ENCODE measurements around the gene NAT16. TPM values are rescaled to one million over a fixed set of nuclear protein-coding genes. Genes with fewer than 3 reads are reported as not detected.

Gene NAT16
- total and polyA plus RNA-seq, 2 of the 13 experiments (the other 11 are each of a cell fraction or from before 2014, with no cell fraction given), result 0.04 TPM; not detected in 1

- TF ChIP-seq, protein P1, sequence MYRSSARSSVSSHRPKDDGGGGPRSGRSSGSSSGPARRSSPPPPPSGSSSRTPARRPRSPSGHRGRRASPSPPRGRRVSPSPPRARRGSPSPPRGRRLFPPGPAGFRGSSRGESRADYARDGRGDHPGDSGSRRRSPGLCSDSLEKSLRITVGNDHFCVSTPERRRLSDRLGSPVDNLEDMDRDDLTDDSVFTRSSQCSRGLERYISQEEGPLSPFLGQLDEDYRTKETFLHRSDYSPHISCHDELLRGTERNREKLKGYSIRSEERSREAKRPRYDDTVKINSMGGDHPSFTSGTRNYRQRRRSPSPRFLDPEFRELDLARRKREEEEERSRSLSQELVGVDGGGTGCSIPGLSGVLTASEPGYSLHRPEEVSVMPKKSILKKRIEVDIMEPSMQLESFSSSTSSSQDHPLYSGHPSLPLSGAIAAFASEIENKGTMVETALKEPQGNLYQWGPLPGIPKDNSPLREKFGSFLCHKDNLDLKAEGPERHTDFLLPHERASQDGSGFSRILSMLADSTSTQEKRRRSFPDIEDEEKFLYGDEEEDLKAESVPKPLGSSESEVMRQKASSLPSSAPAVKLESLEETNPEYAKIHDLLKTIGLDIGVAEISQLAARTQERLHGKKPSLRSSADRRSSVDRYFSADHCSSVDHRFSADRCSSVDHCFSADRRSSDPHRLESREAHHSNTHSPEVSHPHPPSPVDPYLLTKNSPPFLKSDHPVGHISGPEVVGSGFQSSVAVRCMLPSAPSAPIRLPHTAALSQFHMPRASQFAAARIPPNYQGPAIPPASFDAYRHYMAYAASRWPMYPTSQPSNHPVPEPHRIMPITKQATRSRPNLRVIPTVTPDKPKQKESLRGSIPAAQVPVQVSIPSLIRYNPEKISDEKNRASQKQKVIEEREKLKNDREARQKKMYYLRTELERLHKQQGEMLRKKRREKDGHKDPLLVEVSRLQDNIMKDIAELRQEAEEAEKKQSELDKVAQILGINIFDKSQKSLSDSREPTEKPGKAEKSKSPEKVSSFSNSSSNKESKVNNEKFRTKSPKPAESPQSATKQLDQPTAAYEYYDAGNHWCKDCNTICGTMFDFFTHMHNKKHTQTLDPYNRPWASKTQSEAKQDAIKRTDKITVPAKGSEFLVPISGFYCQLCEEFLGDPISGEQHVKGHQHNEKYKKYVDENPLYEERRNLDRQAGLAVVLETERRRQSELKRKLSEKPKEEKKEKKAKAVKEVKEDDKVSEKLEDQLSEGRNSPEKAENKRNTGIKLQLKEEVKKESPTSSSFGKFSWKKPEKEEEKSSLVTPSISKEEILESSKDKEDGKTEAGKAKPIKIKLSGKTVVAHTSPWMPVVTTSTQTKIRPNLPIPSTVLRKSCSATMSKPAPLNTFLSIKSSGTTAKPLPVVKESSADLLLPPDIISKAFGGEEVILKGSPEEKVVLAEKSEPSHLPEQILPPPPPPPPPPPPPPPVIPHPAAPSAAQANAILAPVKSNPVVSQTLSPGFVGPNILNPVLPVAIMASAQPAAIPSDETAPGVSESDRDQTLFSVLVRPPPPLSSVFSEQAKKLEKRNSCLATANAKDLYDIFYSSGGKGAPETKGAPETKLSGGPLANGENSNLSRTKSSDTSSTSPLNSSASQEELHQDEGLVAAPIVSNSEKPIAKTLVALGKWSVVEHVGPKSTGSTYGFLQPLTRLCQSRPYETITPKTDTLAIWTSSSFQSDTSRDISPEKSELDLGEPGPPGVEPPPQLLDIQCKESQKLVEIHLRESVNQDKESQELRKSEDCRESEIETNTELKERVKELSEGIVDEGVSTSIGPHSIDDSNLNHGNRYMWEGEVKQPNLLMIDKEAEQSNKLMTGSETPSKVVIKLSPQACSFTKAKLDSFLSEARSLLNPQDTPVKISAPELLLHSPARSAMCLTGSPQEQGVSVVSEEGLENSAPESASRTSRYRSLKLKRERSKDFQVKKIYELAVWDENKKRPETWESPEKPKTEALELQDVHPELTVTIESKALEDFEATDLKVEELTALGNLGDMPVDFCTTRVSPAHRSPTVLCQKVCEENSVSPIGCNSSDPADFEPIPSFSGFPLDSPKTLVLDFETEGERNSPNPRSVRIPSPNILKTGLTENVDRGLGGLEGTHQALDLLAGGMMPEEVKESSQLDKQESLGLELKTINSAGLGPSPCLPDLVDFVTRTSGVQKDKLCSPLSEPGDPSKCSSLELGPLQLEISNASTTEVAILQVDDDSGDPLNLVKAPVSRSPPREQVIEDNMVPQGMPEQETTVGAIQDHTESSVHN (CRISPR knock-in tag; IDR thresholded peaks at IDR 0.05), result peak; percentile 65; the same call in 1 of the 2 replicates
- TF ChIP-seq SALL2 (CRISPR knock-in tag; IDR thresholded peaks at IDR 0.05) (peak; percentile 94), BCLAF1 (IDR thresholded peaks at IDR 0.05) (no peak), NRL (CRISPR knock-in tag; IDR thresholded peaks at IDR 0.05; ENCODE audit: borderline replicate concordance) (peak; percentile 65; the same call in 1 of the 2 replicates), FOSL1 (CRISPR knock-in tag; IDR thresholded peaks at IDR 0.05; ENCODE audit: borderline replicate concordance) (no peak), CCAR2 (optimal IDR thresholded peaks at IDR 0.05; ENCODE audit: low read depth, low read length) (peak; percentile 95), EEA1 (CRISPR knock-in tag; IDR thresholded peaks at IDR 0.05; ENCODE audit: borderline replicate concordance) (no peak), SKI (IDR thresholded peaks at IDR 0.05; ENCODE audit: partially characterized antibody) (peak; percentile 96), RFX3 (CRISPR knock-in tag; IDR thresholded peaks at IDR 0.05) (no peak), CEBPZ (IDR thresholded peaks at IDR 0.05; ENCODE audit: low read length) (no peak)
- TF ChIP-seq, protein P2, sequence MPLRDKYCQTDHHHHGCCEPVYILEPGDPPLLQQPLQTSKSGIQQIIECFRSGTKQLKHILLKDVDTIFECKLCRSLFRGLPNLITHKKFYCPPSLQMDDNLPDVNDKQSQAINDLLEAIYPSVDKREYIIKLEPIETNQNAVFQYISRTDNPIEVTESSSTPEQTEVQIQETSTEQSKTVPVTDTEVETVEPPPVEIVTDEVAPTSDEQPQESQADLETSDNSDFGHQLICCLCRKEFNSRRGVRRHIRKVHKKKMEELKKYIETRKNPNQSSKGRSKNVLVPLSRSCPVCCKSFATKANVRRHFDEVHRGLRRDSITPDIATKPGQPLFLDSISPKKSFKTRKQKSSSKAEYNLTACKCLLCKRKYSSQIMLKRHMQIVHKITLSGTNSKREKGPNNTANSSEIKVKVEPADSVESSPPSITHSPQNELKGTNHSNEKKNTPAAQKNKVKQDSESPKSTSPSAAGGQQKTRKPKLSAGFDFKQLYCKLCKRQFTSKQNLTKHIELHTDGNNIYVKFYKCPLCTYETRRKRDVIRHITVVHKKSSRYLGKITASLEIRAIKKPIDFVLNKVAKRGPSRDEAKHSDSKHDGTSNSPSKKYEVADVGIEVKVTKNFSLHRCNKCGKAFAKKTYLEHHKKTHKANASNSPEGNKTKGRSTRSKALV (CRISPR knock-in tag; IDR thresholded peaks at IDR 0.05), result 0 out of 2 replicates have a peak, but pooled peaks have one; percentile 13
Measured at GRCh38 chr7:101126651-101127459, 53.2 kb downstream of the NAT16 start, which contains the start of gene SERPINE1 (continued).
